GM12892 (cell line): ENCODE results near the gene CHGA.

ENCODE experiments used
- POLR2A ChIP-seq: IDR thresholded peaks from 2 replicates; pipeline ENCODE4 v1.6.1; 2011; ENCODE audit warnings: low read depth, low read length, control low read depth
- POLR2AphosphoS5 ChIP-seq: IDR thresholded peaks from 2 replicates; pipeline ENCODE4 v1.6.1; 2011; ENCODE audit warnings: low read depth, low read length, control low read depth
- TAF1 ChIP-seq: IDR thresholded peaks from 2 replicates; pipeline ENCODE4 v1.6.1; 2011; ENCODE audit warnings: low read depth, mild to moderate bottlenecking, control low read depth, low read length, borderline replicate concordance

- TF ChIP-seq POLR2A (no peak), POLR2AphosphoS5 (no peak), TAF1 (no peak)
Observed at GRCh38 chr14:92880851-92881250, 42.1 kb upstream of the CHGA start.
